Subcutaneous adipose tissue (tissue), 4 donors: ENCODE measurements around the gene PTOV1. TPM values are rescaled to one million over a fixed set of nuclear protein-coding genes. Genes with fewer than 3 reads are reported as not detected.

Experiments
- total RNA-seq, 4 donors: library from RNA; depleted of rRNA; stranded (reverse); fragments of >200 nt; gene quantifications; one replicate each; pipeline ENCODE4 v1.1.0, GENCODE V29; 2016
- TF ChIP-seq, protein P1 (sequence below): fragments of 450-650 bp; IDR thresholded peaks from one replicate; pipeline ENCODE4 v1.5.1; 2016; ENCODE audit warnings: low read depth, mild to moderate bottlenecking, control low read depth, antibody characterized with exemption, moderate library complexity

PTOV1 gene
- total RNA-seq, 4 donors from 2014 or later: 39.3 to 65.9 (median 44.2) TPM

DNA sequence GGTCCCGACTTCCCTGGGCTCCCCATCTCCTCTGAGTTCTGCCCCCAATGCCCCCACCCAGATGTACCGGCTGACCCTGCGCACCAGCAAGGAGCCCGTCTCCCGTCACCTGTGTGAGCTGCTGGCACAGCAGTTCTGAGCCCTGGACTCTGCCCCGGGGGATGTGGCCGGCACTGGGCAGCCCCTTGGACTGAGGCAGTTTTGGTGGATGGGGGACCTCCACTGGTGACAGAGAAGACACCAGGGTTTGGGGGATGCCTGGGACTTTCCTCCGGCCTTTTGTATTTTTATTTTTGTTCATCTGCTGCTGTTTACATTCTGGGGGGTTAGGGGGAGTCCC, 44.4 kb upstream of the PTOV1 start:
- TF ChIP-seq, protein P1, sequence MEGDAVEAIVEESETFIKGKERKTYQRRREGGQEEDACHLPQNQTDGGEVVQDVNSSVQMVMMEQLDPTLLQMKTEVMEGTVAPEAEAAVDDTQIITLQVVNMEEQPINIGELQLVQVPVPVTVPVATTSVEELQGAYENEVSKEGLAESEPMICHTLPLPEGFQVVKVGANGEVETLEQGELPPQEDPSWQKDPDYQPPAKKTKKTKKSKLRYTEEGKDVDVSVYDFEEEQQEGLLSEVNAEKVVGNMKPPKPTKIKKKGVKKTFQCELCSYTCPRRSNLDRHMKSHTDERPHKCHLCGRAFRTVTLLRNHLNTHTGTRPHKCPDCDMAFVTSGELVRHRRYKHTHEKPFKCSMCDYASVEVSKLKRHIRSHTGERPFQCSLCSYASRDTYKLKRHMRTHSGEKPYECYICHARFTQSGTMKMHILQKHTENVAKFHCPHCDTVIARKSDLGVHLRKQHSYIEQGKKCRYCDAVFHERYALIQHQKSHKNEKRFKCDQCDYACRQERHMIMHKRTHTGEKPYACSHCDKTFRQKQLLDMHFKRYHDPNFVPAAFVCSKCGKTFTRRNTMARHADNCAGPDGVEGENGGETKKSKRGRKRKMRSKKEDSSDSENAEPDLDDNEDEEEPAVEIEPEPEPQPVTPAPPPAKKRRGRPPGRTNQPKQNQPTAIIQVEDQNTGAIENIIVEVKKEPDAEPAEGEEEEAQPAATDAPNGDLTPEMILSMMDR: no peak

DNA sequence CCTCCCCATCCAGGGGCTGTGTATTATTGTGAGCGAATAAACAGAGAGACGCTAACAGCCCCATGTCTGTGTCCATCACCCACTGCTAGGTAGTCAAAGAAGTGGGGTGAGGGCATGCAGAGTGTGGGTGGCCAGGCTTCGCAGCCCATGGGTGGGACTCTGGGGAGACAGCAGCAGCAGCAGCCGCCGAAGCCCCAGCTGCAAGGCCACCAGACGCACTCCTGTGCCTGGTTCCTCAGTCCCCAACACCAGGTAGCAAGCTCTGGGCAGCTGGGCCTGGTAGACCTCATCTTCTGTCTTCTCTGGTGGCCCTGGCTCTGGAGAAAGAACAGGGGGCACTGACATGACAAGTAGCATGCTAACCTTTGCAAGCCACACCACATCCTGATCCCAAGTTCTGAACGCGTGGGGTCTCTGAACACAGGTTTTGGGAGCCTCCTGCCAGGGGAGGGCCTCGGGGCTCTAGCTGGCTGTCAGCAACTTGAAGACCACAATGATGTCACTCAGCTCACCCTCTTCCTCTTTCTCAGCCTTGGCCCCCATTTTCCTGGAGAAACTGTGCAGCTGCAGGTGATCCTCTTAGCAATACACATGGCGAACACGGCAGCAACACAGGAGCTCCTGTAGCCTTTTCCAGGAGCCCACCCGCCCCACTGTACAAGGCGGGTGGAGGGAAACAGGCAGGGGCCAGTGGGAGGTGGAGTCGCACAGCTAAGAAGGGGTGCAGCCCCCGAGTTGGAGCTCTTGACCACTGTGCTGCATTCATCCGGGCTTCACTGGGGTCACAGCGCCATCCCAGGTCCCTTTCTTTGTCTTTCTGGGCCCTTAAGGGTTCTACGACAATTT, 43.7 kb upstream of the PTOV1 start:
- TF ChIP-seq, protein P1: no peak

DNA sequence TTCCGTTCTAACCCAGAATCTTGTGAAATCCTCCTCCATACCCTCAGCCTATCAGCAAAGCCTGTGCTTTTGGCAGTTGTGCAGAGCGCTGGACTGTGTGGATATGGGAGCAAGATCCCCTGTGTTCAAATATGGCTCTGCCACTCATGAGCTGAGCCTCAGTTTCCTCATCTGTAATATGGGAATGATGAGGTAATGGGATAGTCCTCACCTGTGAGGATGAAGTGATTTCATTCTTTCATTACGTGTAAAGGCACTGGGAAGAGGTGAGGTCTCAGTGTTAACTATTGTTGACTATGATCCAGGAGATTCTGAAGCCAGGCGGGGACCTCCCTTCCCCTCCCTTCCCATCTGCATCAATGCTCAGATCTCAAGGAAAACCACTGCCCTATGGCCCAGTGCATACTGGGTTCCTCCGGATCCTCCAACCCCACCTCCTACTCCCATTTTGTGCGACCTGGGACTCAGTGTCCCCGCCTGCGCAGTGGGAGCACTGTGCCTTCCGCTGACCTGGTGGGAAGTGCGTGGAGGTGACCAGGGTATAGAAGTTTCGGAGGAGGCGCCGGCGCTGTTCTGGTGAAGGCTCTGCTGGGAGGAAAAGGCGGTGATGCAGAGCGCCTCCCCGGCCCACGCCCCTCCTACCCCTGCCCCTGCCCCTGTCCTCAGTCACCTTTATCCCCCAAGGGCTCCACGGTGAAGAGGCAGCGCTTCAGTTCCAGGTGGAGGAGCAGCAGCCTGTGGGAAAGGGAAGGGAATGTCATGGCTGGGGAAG, 42.9 kb upstream of the PTOV1 start:
- TF ChIP-seq, protein P1: no peak

DNA sequence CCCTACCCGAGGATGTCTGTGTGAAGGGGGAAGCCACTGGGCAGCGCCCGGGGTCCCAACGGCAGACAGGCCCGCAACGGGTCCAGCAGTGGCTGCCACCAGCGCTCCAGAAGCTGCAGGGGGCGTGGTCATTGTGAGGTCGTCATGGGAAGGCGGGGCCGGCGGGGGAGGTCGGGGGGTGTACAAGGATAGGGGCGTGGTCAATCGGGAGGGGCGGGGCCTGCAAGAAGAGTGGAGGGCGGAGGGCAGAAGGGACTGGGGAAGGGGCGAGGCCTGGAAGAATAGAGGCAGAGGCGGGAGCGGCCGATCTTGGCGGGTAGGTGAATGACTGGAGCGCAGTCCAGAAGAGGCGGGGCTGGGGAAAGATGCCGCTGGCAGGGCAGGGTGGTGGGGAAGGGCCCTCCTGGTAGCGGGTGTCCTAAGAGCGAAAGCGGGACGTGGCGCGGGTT, 42.2 kb upstream of the PTOV1 start:
- TF ChIP-seq, protein P1: no peak

DNA sequence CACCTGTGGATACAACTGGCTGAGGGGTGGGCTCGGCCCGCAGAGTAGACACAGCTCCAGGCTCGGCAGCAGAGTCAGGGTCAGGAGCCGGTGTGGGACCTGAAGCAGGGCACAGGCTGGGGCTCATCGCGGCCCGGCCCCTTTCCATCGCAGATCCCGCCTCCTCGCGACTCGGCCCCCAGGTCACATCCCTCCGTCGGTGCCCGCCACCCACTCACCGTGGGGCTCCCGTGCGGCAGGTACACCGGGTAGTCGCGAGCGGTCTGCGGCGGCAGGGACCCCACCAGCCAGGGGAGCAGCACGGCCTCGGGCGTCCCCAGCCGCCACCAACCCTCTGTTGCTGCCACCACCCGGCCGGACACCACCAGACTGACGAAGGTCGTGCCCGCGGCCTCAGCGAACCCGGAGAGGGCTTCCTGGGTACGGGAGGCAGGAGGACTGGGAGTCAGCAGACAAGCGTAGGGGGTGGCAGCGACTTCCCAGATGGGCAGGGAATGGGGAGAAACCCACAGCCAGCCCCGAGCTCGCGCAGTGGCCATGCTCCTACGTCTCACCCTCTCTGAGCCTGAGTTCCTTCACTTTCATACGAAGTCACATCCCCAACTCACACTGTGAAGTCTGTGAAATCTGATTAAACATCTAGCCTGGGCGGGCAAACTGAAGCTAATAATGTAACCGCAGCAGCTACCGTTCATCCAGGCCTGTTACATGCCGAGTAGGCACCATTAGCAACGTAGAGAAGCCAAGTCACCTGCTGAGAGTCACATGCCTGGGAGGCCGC, 41.6 kb upstream of the PTOV1 start:
- TF ChIP-seq, protein P1: no peak

DNA sequence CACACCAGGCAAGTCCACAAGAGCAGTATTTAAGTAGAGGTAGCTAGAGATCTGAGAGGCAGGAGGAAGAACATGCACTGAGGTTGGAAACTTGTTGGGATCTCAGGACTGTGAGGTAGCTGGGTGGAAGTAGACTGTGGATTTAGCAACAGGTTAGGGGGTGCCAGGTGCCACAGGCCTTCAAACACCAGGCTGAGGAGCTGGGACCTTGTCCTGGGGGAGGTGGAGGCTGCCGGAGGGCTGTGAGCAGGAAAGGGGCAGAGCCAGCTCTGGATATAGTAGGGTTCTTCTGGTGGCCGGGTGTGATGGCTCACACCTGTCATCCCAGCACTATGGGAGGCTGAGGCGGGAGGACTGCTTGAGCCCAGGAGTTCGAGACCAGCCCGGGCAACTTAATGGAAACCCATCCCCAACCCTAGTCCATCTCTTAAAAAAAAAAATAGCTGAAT, 41.0 kb upstream of the PTOV1 start:
- TF ChIP-seq, protein P1: no peak
